Liver (tissue), 9 donors: ENCODE results near the gene PABPC1L. TPM values are rescaled to one million over a fixed set of nuclear protein-coding genes. Genes with fewer than 3 reads are reported as not detected.

Experiments
- DNase-seq: peaks from one replicate; pipeline ENCODE4 v3.0.0-alpha.2; 2017; ENCODE audit warnings: low spot score
- H3K27ac ChIP-seq, 2 donors: one replicate each; pipeline ENCODE4 v1.7.0; 2013; ENCODE audit warnings: inconsistent platforms in 2 of 2, low read length in 2 of 2, control low read depth in 1 of 2, low read depth in 1 of 2, mild to moderate bottlenecking in 1 of 2
- H3K27me3 ChIP-seq, 4 donors: one replicate each; pipeline versions ENCODE4 v1.6.1 to v1.7.0; 2013; ENCODE audit warnings: low read length in 3 of 4, inconsistent platforms in 1 of 4, mild to moderate bottlenecking in 1 of 4, moderate library complexity in 1 of 4; ENCODE audit not compliant: control insufficient read depth in 4 of 4, insufficient read depth in 4 of 4
- H3K36me3 ChIP-seq, 4 donors: one replicate each; pipeline versions ENCODE4 v1.6.1 to v1.7.0; 2013; ENCODE audit warnings: low read length in 3 of 4, mild to moderate bottlenecking in 3 of 4, low read depth in 1 of 4, moderate library complexity in 1 of 4; ENCODE audit not compliant: control insufficient read depth in 4 of 4, insufficient read depth in 3 of 4
- H3K4me1 ChIP-seq, 4 donors: one replicate each; pipeline versions ENCODE4 v1.6.1 to v1.7.0; 2013; ENCODE audit warnings: low read length in 3 of 4, mild to moderate bottlenecking in 3 of 4, moderate library complexity in 1 of 4; ENCODE audit not compliant: control insufficient read depth in 4 of 4, insufficient read depth in 4 of 4
- H3K4me3 ChIP-seq, 3 donors: one replicate each; pipeline versions ENCODE4 v1.6.1 to v1.7.0; 2013; ENCODE audit warnings: low read length in 3 of 3, control low read depth in 1 of 3, low read depth in 1 of 3, mild to moderate bottlenecking in 1 of 3
- H3K9ac ChIP-seq, 2 donors: one replicate each; pipeline ENCODE4 v1.7.0; 2013; ENCODE audit warnings: low read length in 2 of 2, mild to moderate bottlenecking in 2 of 2, moderate library complexity in 2 of 2, control low read depth in 1 of 2, low read depth in 1 of 2
- H3K9me3 ChIP-seq, 4 donors: one replicate each; pipeline versions ENCODE4 v1.6.1 to v1.7.0; 2013; ENCODE audit warnings: low read length in 3 of 4; ENCODE audit not compliant: control insufficient read depth in 4 of 4
- EGR1 ChIP-seq, 2 donors: IDR thresholded peaks; 2 replicates each; pipeline ENCODE4 v1.6.1; 2016 to 2018; ENCODE audit warnings: antibody characterized with exemption in 2 of 2, low read depth in 2 of 2
- FOXA1 ChIP-seq: IDR thresholded peaks from 2 replicates; pipeline ENCODE4 v1.6.1; 2016; ENCODE audit warnings: antibody characterized with exemption
- FOXA2 ChIP-seq: IDR thresholded peaks from 2 replicates; pipeline ENCODE4 v1.6.1; 2016; ENCODE audit warnings: antibody characterized with exemption
- GABPA ChIP-seq, 2 donors: IDR thresholded peaks in 1 of 2; conservative IDR thresholded peaks in 1 of 2; 2 replicates each; pipeline ENCODE4 v1.6.1; 2016; ENCODE audit warnings: antibody characterized with exemption in 2 of 2, mild to moderate bottlenecking in 1 of 2, moderate library complexity in 1 of 2
- HNF4A ChIP-seq, 2 donors: conservative IDR thresholded peaks; 2 replicates each; pipeline ENCODE4 v1.6.1; 2016; ENCODE audit warnings: antibody characterized with exemption in 2 of 2, mild to moderate bottlenecking in 2 of 2
- HNF4G ChIP-seq: IDR thresholded peaks from 2 replicates; pipeline ENCODE4 v1.6.1; 2016; ENCODE audit warnings: antibody characterized with exemption
- JUND ChIP-seq, 2 donors: IDR thresholded peaks; 2 replicates each; pipeline ENCODE4 v1.6.1; 2016; ENCODE audit warnings: antibody characterized with exemption in 2 of 2
- NR2F2 ChIP-seq: IDR thresholded peaks from 2 replicates; pipeline ENCODE4 v1.6.1; 2016; ENCODE audit warnings: antibody characterized with exemption
- RAD21 ChIP-seq, 2 donors: IDR thresholded peaks; 2 replicates each; pipeline ENCODE4 v1.6.1; 2016; ENCODE audit warnings: antibody characterized with exemption in 2 of 2, mild to moderate bottlenecking in 2 of 2
- RXRA ChIP-seq, 2 donors: IDR thresholded peaks; 2 replicates each; pipeline ENCODE4 v1.6.1; 2017 to 2018; ENCODE audit warnings: antibody characterized with exemption in 2 of 2, mild to moderate bottlenecking in 1 of 2
- SP1 ChIP-seq: IDR thresholded peaks from 2 replicates; pipeline ENCODE4 v1.6.1; 2018; ENCODE audit warnings: antibody characterized with exemption, mild to moderate bottlenecking
- TAF1 ChIP-seq: conservative IDR thresholded peaks from 2 replicates; pipeline ENCODE4 v1.6.1; 2016; ENCODE audit warnings: antibody characterized with exemption, mild to moderate bottlenecking
- YY1 ChIP-seq: IDR thresholded peaks from 2 replicates; pipeline ENCODE4 v1.6.1; 2016; ENCODE audit warnings: antibody characterized with exemption, mild to moderate bottlenecking
- WGBS: extraction: QIAGEN DNeasy Blood & Tissue Kit; methylation state at CpG from one replicate; pipeline ENCODE4 v1.1.7; 2013; 5-methylcytosine and 5-hydroxymethylcytosine counted together
- polyA plus RNA-seq, 2 donors: library from polyadenylated mRNA; stranded (reverse) in 1 of 2; unstranded in 1 of 2; fragments of 200-250 nt in 1 of 2; fragments of >200 nt in 1 of 2; fragmentation: Nextera tagmentation in 1 of 2; extraction: Ambion mirVana in 1 of 2; gene quantifications; one replicate each; pipeline versions ENCODE4 v1.2.1 to v1.2.3, GENCODE V29; 2013 to 2015
- total RNA-seq, 2 donors: library from RNA; depleted of rRNA; stranded (reverse); fragments of >200 nt; gene quantifications; one replicate each; pipeline ENCODE4 v1.2.3, GENCODE V29; 2014
- TF ChIP-seq, protein P1 (sequence below): IDR thresholded peaks from 2 replicates; pipeline ENCODE4 v1.6.1; 2016; ENCODE audit warnings: antibody characterized with exemption
- TF ChIP-seq, protein P2 (sequence below): fragments of 150-350 bp; IDR thresholded peaks from 2 replicates; pipeline ENCODE4 v1.5.1; 2017; ENCODE audit warnings: improper control_type of control experiment, low read depth, low read length; ENCODE audit not compliant: missing input control
- TF ChIP-seq, protein P3 (sequence below): IDR thresholded peaks from 2 replicates; pipeline ENCODE4 v1.6.1; 2016; ENCODE audit warnings: antibody characterized with exemption
- TF ChIP-seq, protein P4 (sequence below): IDR thresholded peaks from 2 replicates; pipeline ENCODE4 v1.6.1; 2016; ENCODE audit warnings: antibody characterized with exemption, mild to moderate bottlenecking
- TF ChIP-seq, protein P5 (sequence below): IDR thresholded peaks from 2 replicates; pipeline ENCODE4 v1.6.1; 2016; ENCODE audit warnings: antibody characterized with exemption
- donor health status: healthy.
- donor health status: healthy.
- donor health status: healthy.
- donor health status: healthy.
- donor health status: healthy.

PABPC1L gene
- 10 to 100 TPM in 1 of 2 donors, 1 to 10 TPM in 1; 4.7 to 21.0 TPM for total RNA-seq
- polyA plus RNA-seq, result 10 to 100 TPM; 10.6 to 11.3 TPM

DNA sequence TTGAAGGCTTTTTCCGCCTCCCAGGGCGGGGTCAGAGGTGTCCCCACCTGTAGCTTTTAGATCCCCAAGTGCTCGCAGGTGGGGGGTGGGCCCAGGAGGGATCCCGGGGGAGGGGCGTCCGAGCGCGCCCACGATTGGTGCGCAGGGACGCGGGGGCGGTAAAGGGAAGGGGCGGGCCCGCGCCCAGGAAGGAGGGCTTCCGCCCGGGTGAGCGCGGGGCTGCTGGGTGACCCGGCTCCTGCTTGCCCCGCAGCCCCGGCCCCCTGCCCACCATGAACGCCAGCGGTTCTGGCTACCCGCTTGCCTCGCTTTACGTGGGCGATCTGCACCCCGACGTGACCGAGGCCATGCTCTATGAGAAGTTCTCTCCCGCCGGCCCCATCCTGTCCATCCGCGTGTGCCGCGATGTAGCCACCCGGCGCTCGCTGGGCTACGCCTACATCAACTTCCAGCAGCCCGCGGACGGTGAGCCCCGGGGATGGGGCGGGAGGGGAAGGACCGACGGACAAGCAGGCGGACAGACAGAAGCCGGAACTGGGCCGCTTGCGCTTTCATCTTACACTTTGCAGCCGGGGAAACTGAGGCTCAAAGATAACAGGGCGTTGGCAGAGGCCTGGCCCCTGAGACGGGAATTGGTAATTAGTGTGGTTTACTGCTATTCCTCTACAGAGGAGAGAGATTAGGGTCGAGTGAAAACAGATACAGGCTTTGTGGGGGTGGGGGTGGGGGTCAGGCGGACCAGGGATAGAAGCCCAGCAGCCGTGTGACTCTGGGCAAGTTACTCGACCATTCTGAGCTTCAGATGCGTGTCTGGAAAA lies at the start of gene PABPC1L:
Gene PABPC1L, plus strand, starts transcription at position 189 of the 818 bp plus-strand sequence. Its CDS starts 84 bp downstream, at position 273.
- H3K27ac ChIP-seq, result no peak within 1 kb of the TSS

DNA sequence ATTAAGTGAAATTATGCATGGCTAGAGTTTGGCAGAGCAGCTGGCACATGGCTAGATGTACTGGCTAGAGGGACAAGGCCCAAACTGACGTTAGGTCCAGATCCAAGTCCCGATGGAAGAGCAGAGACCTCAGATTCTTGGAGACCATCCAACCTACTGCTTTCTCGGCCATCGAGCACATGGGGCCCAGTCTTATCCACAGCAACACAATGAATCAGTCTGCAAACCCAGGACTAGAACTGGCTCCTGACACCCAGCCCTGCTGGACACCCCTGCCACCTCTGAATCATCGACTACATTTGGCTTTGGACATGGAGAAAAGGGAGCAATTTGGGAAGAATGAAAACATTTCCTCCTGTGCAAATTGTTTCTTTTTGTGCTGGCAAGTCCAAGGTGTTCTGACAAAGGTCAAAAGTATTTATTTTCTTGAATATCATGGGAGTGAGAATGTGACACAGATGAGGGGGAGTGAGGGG lies 48.3 kb upstream of the PABPC1L start:
- DNase-seq, result no peak
- no peaks in the 10 kb centered on the region for H3K27me3 ChIP-seq
- no peak overlapping the region for H3K9ac ChIP-seq
- no peaks in the 10 kb centered on the region for H3K9me3 ChIP-seq
- H3K27ac ChIP-seq, result no peak overlapping the region
- 38% methylated on average over 5 of the region's 5 CpGs for WGBS
- H3K36me3 ChIP-seq, result no peaks in the 10 kb centered on the region
- no peak overlapping the region for H3K4me3 ChIP-seq
- no peak for TF ChIP-seq EGR1 (IDR thresholded peaks at IDR 0.05; ENCODE audit: low read depth in 2 of 2)
- TF ChIP-seq, protein P1, sequence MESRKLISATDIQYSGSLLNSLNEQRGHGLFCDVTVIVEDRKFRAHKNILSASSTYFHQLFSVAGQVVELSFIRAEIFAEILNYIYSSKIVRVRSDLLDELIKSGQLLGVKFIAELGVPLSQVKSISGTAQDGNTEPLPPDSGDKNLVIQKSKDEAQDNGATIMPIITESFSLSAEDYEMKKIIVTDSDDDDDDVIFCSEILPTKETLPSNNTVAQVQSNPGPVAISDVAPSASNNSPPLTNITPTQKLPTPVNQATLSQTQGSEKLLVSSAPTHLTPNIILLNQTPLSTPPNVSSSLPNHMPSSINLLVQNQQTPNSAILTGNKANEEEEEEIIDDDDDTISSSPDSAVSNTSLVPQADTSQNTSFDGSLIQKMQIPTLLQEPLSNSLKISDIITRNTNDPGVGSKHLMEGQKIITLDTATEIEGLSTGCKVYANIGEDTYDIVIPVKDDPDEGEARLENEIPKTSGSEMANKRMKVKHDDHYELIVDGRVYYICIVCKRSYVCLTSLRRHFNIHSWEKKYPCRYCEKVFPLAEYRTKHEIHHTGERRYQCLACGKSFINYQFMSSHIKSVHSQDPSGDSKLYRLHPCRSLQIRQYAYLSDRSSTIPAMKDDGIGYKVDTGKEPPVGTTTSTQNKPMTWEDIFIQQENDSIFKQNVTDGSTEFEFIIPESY, result no peak
- TF ChIP-seq FOXA2, result no peak
- TF ChIP-seq HNF4G, result no peak
- no peak for TF ChIP-seq HNF4A (conservative IDR thresholded peaks at IDR 0.05)
- TF ChIP-seq SP1, result no peak
- TF ChIP-seq FOXA1, result no peak
- no peak for TF ChIP-seq GABPA (IDR thresholded peaks at IDR 0.05 in 1 of 2, conservative IDR thresholded peaks at IDR 0.05 in 1 of 2)
- TF ChIP-seq YY1, result no peak
- TF ChIP-seq, protein P2, sequence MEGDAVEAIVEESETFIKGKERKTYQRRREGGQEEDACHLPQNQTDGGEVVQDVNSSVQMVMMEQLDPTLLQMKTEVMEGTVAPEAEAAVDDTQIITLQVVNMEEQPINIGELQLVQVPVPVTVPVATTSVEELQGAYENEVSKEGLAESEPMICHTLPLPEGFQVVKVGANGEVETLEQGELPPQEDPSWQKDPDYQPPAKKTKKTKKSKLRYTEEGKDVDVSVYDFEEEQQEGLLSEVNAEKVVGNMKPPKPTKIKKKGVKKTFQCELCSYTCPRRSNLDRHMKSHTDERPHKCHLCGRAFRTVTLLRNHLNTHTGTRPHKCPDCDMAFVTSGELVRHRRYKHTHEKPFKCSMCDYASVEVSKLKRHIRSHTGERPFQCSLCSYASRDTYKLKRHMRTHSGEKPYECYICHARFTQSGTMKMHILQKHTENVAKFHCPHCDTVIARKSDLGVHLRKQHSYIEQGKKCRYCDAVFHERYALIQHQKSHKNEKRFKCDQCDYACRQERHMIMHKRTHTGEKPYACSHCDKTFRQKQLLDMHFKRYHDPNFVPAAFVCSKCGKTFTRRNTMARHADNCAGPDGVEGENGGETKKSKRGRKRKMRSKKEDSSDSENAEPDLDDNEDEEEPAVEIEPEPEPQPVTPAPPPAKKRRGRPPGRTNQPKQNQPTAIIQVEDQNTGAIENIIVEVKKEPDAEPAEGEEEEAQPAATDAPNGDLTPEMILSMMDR, result no peak
- no peak for TF ChIP-seq TAF1
- no peak for TF ChIP-seq JUND (IDR thresholded peaks at IDR 0.05)
- TF ChIP-seq, protein P3, sequence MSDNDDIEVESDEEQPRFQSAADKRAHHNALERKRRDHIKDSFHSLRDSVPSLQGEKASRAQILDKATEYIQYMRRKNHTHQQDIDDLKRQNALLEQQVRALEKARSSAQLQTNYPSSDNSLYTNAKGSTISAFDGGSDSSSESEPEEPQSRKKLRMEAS, result no peak
- TF ChIP-seq RXRA (IDR thresholded peaks at IDR 0.05), result no peak
- no peak for TF ChIP-seq NR2F2
- TF ChIP-seq, protein P4, sequence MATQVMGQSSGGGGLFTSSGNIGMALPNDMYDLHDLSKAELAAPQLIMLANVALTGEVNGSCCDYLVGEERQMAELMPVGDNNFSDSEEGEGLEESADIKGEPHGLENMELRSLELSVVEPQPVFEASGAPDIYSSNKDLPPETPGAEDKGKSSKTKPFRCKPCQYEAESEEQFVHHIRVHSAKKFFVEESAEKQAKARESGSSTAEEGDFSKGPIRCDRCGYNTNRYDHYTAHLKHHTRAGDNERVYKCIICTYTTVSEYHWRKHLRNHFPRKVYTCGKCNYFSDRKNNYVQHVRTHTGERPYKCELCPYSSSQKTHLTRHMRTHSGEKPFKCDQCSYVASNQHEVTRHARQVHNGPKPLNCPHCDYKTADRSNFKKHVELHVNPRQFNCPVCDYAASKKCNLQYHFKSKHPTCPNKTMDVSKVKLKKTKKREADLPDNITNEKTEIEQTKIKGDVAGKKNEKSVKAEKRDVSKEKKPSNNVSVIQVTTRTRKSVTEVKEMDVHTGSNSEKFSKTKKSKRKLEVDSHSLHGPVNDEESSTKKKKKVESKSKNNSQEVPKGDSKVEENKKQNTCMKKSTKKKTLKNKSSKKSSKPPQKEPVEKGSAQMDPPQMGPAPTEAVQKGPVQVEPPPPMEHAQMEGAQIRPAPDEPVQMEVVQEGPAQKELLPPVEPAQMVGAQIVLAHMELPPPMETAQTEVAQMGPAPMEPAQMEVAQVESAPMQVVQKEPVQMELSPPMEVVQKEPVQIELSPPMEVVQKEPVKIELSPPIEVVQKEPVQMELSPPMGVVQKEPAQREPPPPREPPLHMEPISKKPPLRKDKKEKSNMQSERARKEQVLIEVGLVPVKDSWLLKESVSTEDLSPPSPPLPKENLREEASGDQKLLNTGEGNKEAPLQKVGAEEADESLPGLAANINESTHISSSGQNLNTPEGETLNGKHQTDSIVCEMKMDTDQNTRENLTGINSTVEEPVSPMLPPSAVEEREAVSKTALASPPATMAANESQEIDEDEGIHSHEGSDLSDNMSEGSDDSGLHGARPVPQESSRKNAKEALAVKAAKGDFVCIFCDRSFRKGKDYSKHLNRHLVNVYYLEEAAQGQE, result no peak
- TF ChIP-seq, protein P5, sequence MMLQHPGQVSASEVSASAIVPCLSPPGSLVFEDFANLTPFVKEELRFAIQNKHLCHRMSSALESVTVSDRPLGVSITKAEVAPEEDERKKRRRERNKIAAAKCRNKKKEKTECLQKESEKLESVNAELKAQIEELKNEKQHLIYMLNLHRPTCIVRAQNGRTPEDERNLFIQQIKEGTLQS, result no peak
- no peaks in the 10 kb centered on the region for H3K4me1 ChIP-seq

More for the DNA sequence above, at the start of gene PABPC1L:
- Histone ChIP-seq H3K9me3 (no peaks in the 10 kb centered on the region), H3K4me1 (peaks cover 3 to 24% (median 14%) of the 10 kb centered on the region in 4 donors), H3K36me3 (peaks cover 0 to 30% (median 27%) of the 10 kb centered on the region in 4 donors), H3K27me3 (no peaks in the 10 kb centered on the region), H3K4me3 (peak within 1 kb of the TSS; percentile 61 to 84 (median 79)), H3K9ac (no peak within 1 kb of the TSS)
- WGBS, result 1% methylated on average over 61 of the region's 61 CpGs
- peak; percentile 66 for DNase-seq
- TF ChIP-seq RAD21 (IDR thresholded peaks at IDR 0.05), result no peak
- TF ChIP-seq EGR1 (IDR thresholded peaks at IDR 0.05; ENCODE audit: low read depth in 2 of 2), result peak; percentile 95 to 98
- peak; percentile 60 for TF ChIP-seq NR2F2
- TF ChIP-seq FOXA1, result no peak
- TF ChIP-seq, protein P5, result no peak
- TF ChIP-seq YY1, result no peak
